K562 (cell line): ENCODE data around the gene RIPOR1. TPM values are rescaled to one million over a fixed set of nuclear protein-coding genes. Genes with fewer than 3 reads are reported as not detected.

Experiments
- ARID2 ChIP-seq: fragments of 450-650 bp; IDR thresholded peaks from 2 replicates; pipeline ENCODE4 v1.6.1; 2017; ENCODE audit warnings: antibody characterized with exemption, mild to moderate bottlenecking
- ARID3B ChIP-seq: fragments of 250-450 bp; sonication (Bioruptor Pico); IDR thresholded peaks from 2 replicates; pipeline ENCODE4 v1.4.0; 2020; ENCODE audit warnings: borderline replicate concordance
- BMI1 ChIP-seq: fragments of 150-350 bp; IDR thresholded peaks from 2 replicates; pipeline ENCODE4 v1.6.1; 2014; ENCODE audit warnings: low read length
- C11orf30 ChIP-seq: fragments of 450-650 bp; IDR thresholded peaks from 2 replicates; pipeline ENCODE4 v1.6.1; 2016; ENCODE audit warnings: low read depth, mild to moderate bottlenecking
- EHMT2 ChIP-seq: fragments of 450-650 bp; IDR thresholded peaks from 2 replicates; pipeline ENCODE4 v1.6.1; 2018; ENCODE audit warnings: antibody characterized with exemption
- EP400 ChIP-seq: fragments of 450-650 bp; IDR thresholded peaks from 2 replicates; pipeline ENCODE4 v1.6.1; 2017; ENCODE audit warnings: antibody characterized with exemption, mild to moderate bottlenecking, moderate library complexity
- FOXM1 ChIP-seq, 2 experiments: fragments of 450-650 bp in 1 of 2; sonication (generic) in 1 of 2; formaldehyde crosslinking in 1 of 2; IDR thresholded peaks; 2 replicates each; pipeline versions ENCODE4 v1.6.1 to v1.9.0; 2017 to 2022; ENCODE audit warnings: low read depth in 2 of 2, mild to moderate bottlenecking in 2 of 2, missing genetic modification reagents in 1 of 2, moderate library complexity in 1 of 2
- GABPB1 ChIP-seq: sonication (generic); formaldehyde crosslinking; IDR thresholded peaks from 2 replicates; pipeline ENCODE4 v1.8.0; 2022; ENCODE audit warnings: mild to moderate bottlenecking, missing genetic modification reagents
- GTF2A2 ChIP-seq: IDR thresholded peaks from 2 replicates; pipeline ENCODE4 v1.6.1; 2016; ENCODE audit warnings: mild to moderate bottlenecking, missing genetic modification characterization, missing compliant biosample characterization
- HDAC6 ChIP-seq: IDR thresholded peaks from 2 replicates; pipeline ENCODE4 v1.6.1; 2012; ENCODE audit warnings: low read depth, mild to moderate bottlenecking, control low read depth, inconsistent platforms, low read length, moderate library complexity
- HDGF ChIP-seq: fragments of 450-650 bp; IDR thresholded peaks from 2 replicates; pipeline ENCODE4 v1.6.1; 2016
- HNRNPLL ChIP-seq: fragments of 200-400 bp; formaldehyde crosslinking; IDR thresholded peaks from 2 replicates; pipeline ENCODE4 v1.6.1; 2017; ENCODE audit warnings: low read length, low read depth, mild to moderate bottlenecking; ENCODE audit not compliant: poor library complexity, severe bottlenecking
- IRF1 ChIP-seq: sonication (generic); formaldehyde crosslinking; IDR thresholded peaks from 2 replicates; pipeline ENCODE4 v1.8.0; 2022; ENCODE audit warnings: missing genetic modification reagents, mild to moderate bottlenecking, borderline replicate concordance
- IRF2 ChIP-seq: sonication (generic); formaldehyde crosslinking; IDR thresholded peaks from 2 replicates; pipeline ENCODE4 v1.8.1; 2022; ENCODE audit warnings: mild to moderate bottlenecking, missing genetic modification reagents
- L3MBTL2 ChIP-seq: fragments of 450-650 bp; IDR thresholded peaks from 2 replicates; pipeline ENCODE4 v1.6.1; 2016; ENCODE audit warnings: mild to moderate bottlenecking, moderate library complexity
- MAZ ChIP-seq, 2 experiments: fragments of 450-650 bp in 1 of 2; sonication (generic) in 1 of 2; formaldehyde crosslinking; IDR thresholded peaks in 1 of 2; conservative IDR thresholded peaks in 1 of 2; 2 replicates each; pipeline versions ENCODE4 v1.4.0 to v1.5.0; 2020; ENCODE audit warnings: mild to moderate bottlenecking in 1 of 2, missing genetic modification reagents in 1 of 2
- MCM3 ChIP-seq: fragments of 450-650 bp; IDR thresholded peaks from 2 replicates; pipeline ENCODE4 v1.6.1; 2016
- MTA3 ChIP-seq: fragments of 450-650 bp; formaldehyde crosslinking; IDR thresholded peaks from 2 replicates; pipeline ENCODE4 v1.6.1; 2017; ENCODE audit warnings: mild to moderate bottlenecking, borderline replicate concordance
- NR2C1 ChIP-seq, 2 experiments: fragments of 450-650 bp; IDR thresholded peaks; 2 replicates each; pipeline ENCODE4 v1.6.1; 2017; ENCODE audit warnings: mild to moderate bottlenecking in 2 of 2, antibody characterized with exemption in 1 of 2, inconsistent platforms in 1 of 2, missing compliant biosample characterization in 1 of 2, missing genetic modification characterization in 1 of 2
- NRF1 ChIP-seq, 2 experiments: fragments of 450-650 bp; IDR thresholded peaks in 1 of 2; conservative IDR thresholded peaks in 1 of 2; 2 replicates each; pipeline ENCODE4 v1.6.1; 2014; ENCODE audit warnings: mild to moderate bottlenecking in 2 of 2
- PML ChIP-seq: IDR thresholded peaks from 2 replicates; pipeline ENCODE4 v1.6.1; 2012; ENCODE audit warnings: low read length, inconsistent platforms
- RBM34 ChIP-seq: fragments of 200-400 bp; formaldehyde crosslinking; IDR thresholded peaks from 2 replicates; pipeline ENCODE4 v1.6.1; 2018; ENCODE audit warnings: low read length, borderline replicate concordance; ENCODE audit not compliant: insufficient read depth
- TRIM28 ChIP-seq: fragments of 450-650 bp; IDR thresholded peaks from 2 replicates; pipeline ENCODE4 v1.6.1; 2017
- ZC3H4 ChIP-seq: sonication (generic); formaldehyde crosslinking; IDR thresholded peaks from 2 replicates; pipeline ENCODE4 v1.9.0; 2021; ENCODE audit warnings: missing genetic modification reagents, borderline replicate concordance
- ZNF12 ChIP-seq: sonication (generic); formaldehyde crosslinking; IDR thresholded peaks from 2 replicates; pipeline ENCODE4 v1.4.0; 2020; ENCODE audit warnings: mild to moderate bottlenecking, missing genetic modification reagents
- ZNF263 ChIP-seq: sonication (generic); formaldehyde crosslinking; IDR thresholded peaks from 2 replicates; pipeline ENCODE4 v1.8.0; 2022; ENCODE audit warnings: mild to moderate bottlenecking, missing genetic modification reagents, borderline replicate concordance
- ZNF764 ChIP-seq: fragments of 250-450 bp; sonication (Bioruptor Pico); IDR thresholded peaks from 2 replicates; pipeline ENCODE4 v1.4.0; 2020; ENCODE audit warnings: low read depth, mild to moderate bottlenecking, moderate library complexity
- polyA plus RNA-seq, 8 experiments: library from polyadenylated mRNA; depleted of rRNA in 4 of 8; stranded (reverse) in 5 of 8; unstranded in 3 of 8; fragments of >200 nt; fragmentation: Nextera tagmentation in 2 of 8; fragmentation: Illumina TruSeq in 1 of 8; extraction: Ambion mirVana in 2 of 8; extraction: Trizol in 1 of 8; gene quantifications; 2 replicates each; pipeline versions ENCODE4 v1.2.1 to v1.2.3, GENCODE V29; 2011 to 2014; ENCODE audit warnings: inconsistent platforms in 1 of 8, missing spikeins in 1 of 8
- total RNA-seq, 7 experiments: library from RNA; depleted of rRNA in 6 of 7; stranded (reverse); fragments of >200 nt in 6 of 7; fragmentation: Illumina TruSeq in 2 of 7; extraction: Trizol in 2 of 7; gene quantifications; 2 replicates each; pipeline versions ENCODE4 v1.2.1 to v1.2.3, GENCODE V29; 2011 to 2021; ENCODE audit warnings: low replicate concordance in 1 of 7

RIPOR1 gene
- total and polyA plus RNA-seq, 9 of the 15 experiments (the other 6 are each of a cell fraction or from before 2014, with no cell fraction given): 0.36 to 31.1 (median 3.0) TPM

- 0 out of 2 replicates have a peak, but pooled peaks have one; percentile 30 for TF ChIP-seq EHMT2
- no peak for TF ChIP-seq BMI1
- TF ChIP-seq ZC3H4 (CRISPR knock-in tag): peak; percentile 55; the same call in 1 of the 2 replicates
- TF ChIP-seq NRF1 (conservative IDR thresholded peaks at IDR 0.05 in 1 of 2, IDR thresholded peaks at IDR 0.05 in 1 of 2): no peak
- TF ChIP-seq IRF2 (CRISPR knock-in tag): no peak
- TF ChIP-seq TRIM28: peak; percentile 44; the same call in 1 of the 2 replicates
- no peak for TF ChIP-seq MTA3
- TF ChIP-seq C11orf30: no peak
- TF ChIP-seq GABPB1 (CRISPR knock-in tag): no peak
- TF ChIP-seq ZNF263 (CRISPR knock-in tag): 0 out of 2 replicates have a peak, but pooled peaks have one; percentile 2
- peak; percentile 87 for TF ChIP-seq HDGF
- TF ChIP-seq HNRNPLL: no peak
- 0 out of 2 replicates have a peak, but pooled peaks have one; percentile 6 for TF ChIP-seq NR2C1 (IDR thresholded peaks at IDR 0.05)
- no peak for TF ChIP-seq NR2C1 (tag; IDR thresholded peaks at IDR 0.05)
- no peak for TF ChIP-seq ZNF764 (CRISPR knock-in tag)
- no peak for TF ChIP-seq ARID2
- no peak for TF ChIP-seq FOXM1 (IDR thresholded peaks at IDR 0.05; ENCODE audit: low read depth)
- TF ChIP-seq FOXM1 (CRISPR knock-in tag; IDR thresholded peaks at IDR 0.05; ENCODE audit: low read depth): no peak
- no peak for TF ChIP-seq HDAC6
- no peak; the same call in 1 of the 2 replicates for TF ChIP-seq PML
- no peak for TF ChIP-seq ARID3B
- no peak for TF ChIP-seq MAZ (CRISPR knock-in tag; conservative IDR thresholded peaks at IDR 0.05 in 1 of 2, IDR thresholded peaks at IDR 0.05 in 1 of 2)
- TF ChIP-seq RBM34: no peak
- TF ChIP-seq MCM3: no peak
- TF ChIP-seq GTF2A2 (tag): no peak
- 0 out of 2 replicates have a peak, but pooled peaks have one; percentile 42 for TF ChIP-seq IRF1 (CRISPR knock-in tag)
- 0 out of 2 replicates have a peak, but pooled peaks have one; percentile 5 for TF ChIP-seq EP400
- no peak for TF ChIP-seq ZNF12 (CRISPR knock-in tag)
- TF ChIP-seq L3MBTL2: no peak
These were observed 46.9 kb upstream of the RIPOR1 start (continued) for GRCh38 chr16:67481561-67482232.
